Islet precursor cell (in vitro differentiated cells): ENCODE measurements around the gene CLSTN2.

Source experiments
- DNase-seq: peaks from one replicate; pipeline ENCODE4 v3.0.0-alpha.2; 2018

Gene CLSTN2

DNA sequence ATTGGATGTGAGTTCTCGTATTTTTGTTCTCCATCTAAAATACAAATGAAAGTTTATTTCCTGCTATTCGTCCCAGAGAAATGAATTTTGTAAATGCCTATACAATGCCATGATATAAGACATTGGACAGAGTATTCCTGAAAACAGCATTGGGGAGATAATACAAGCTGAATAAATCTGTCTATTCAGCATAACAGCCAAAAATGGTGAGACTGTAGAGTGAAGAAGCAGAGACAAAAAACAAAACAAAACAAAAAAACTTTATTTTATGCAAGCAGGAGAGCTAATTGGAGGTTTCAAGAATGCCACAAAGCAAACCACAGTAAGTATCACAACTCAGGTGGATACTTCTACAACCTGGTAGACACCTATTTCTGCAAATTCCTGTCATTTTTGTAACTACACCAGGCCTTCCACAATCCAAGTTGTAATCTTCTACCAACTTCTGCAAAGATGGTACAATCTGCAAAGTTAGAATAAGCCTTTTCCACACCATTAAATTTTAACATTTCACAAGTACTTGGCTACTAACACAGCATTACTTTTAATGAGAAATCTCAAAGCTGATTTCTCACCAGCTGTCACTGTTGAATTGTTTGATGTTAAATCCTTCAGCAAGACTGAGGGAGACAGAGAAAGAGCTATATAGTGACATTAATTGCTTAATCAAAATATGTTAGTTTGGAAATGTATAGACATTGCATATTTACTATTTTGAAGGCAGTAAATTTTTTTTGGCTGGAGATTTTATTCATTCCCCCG is 163.1 kb downstream of the CLSTN2 start:
- DNase-seq: no peak

DNA sequence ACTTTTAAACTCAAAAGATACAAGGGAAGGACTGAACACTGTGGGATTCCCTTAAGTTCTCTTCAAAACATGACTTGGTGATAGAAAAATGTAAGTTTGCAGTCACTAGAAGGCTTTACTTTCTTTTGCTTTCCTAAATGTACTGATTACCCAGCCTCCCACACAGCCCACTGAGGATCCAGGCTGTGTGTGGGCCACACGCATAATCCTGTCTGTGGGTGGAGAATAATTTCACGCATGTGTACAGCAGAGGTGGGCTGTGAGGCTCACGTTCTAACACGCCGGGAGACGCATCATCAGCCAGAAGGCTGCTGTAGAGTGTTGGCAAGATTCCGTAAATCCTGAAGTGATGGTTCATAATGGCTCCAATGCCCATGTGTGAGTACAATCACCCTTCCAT is 165.5 kb downstream of the CLSTN2 start:
- DNase-seq: no peak

DNA sequence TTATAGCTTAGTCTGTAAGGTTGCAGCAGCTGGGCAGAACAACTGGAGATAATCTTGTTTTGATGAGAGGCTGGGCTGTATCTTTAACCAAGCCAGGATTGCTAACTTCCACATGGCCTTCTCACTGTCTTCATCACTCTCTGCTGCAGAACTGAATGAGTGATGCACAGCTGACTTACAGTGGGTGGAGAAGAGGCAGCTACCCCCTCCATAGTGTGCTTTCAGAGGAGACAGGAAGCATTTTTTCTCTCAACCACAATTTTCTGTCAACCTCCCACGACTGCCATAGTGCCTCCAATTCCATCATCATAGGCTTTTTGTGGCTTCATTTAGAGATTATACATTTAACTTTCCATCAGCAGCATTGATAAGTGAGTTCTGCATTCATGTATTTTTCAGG is 168.2 kb downstream of the CLSTN2 start:
- DNase-seq: no peak

DNA sequence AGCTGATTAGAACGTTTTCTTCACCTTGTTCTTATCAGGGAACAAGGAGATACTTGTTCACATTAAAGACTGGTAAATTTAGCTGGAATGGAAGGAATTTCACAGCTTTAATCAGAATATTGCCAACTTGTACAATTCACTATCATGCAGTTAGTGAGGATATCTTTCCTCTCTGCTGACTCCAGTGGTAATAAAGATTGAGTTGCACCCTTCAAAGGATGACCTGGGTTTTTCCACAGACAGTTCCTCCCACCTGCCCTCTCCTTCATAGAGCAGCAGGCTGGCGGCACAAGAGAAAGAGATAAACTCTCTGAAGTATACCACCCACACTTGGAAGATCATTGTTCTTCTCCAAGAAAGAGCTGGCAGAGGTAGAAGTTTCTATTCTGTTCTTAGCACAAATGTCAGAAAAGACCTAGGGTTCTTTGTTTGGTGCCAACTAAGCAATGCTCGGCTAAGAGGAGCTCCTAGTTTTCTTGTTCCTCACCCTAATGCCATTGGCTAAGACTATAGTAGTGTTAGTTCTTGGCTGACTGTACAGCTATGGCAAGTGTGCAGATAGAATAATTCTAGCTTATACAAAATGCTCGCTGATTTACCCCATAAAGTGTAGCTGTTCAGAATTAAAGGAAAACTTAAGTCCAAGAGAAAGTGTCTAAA is 169.1 kb downstream of the CLSTN2 start:
- DNase-seq: no peak

DNA sequence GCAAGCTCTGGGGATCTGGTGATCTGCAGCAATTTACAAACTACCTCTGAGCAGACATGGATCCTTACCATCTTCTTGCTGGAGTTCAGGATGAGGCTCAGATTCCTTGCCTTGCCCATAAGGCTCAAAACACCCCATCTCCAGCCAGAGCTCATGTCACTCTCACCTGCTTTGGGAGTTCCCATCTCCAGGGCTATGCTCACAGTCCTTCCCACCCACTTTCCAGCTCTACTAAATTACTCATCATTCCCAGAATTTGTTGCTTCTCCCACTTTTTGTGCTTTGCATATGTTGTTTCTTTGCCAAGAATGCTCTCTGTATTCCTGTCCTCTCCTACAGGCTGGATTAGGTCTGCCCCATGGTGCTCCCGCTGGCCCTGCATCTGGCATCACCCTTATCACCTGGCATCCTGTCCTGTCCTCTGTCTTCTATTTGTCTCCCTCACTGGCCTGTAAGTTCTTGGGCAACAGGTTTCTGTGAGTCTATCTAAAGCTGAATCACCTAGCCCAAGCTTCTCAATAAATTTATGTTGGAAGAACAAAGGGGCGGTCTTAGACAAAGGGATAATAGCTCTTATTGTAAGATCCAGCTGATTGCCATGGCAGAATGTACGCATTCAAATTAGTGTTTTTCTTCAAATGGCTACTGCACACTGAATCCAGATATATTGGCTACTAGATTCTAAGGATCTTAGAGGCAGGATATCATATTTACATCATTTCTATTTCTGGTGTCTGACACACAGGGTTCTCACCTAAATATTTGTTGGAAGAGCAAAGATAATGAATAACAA is 179.2 kb downstream of the CLSTN2 start:
- DNase-seq: no peak

DNA sequence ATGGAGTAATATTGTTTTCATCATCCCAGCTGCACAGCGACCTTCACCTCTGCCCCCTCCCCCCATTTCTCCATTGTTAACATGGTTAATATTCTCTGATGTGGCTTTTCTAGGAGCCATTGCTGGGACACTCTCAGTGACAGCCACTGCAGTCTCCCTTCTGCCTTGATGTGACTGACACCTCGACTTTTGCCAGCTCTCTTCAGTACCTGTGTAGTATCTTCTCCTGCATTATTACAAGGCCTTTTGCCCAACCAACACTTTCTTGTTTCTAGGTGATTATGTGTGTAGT is 179.8 kb downstream of the CLSTN2 start:
- DNase-seq: no peak

DNA sequence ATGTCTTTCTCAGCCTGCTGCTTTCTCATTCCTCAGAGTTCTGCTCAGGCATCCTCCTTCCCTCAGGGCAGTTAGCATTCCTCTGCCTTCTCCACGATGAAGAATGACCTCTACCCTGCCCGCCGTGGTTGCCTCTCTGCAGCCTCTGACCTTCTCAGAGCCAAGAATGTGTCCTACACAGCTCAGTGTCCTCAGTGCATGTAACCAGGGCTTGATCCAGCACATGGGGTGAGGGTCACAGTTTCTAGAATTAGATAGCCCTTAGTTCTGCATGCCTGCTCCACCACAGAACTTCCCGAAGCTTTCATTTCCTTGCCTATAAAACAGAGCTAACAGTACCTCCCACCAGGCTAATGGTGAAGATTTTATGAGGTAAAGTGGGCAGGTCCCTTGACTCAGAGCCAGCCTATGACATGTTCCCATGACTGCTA is 182.1 kb downstream of the CLSTN2 start:
- peak; percentile 94 for DNase-seq

DNA sequence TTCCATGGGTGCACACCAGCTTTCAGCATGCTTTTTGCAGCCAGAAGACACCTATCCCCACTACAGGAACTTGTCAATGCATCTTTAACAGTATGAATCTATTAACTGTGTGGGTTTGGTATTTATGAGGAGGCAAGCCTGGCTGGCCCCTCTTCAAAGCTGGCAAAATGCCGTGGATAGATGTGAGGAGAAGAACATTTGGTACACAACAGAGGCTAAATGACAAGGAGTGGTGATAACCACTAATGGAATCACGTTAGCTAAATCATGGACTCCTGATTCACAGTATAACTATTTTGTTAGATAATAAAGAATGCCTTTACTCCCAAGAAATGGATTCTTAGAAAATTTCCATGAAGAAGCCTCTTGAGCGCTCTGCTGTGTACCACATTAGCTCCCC is 187.2 kb downstream of the CLSTN2 start:
- DNase-seq: no peak

DNA sequence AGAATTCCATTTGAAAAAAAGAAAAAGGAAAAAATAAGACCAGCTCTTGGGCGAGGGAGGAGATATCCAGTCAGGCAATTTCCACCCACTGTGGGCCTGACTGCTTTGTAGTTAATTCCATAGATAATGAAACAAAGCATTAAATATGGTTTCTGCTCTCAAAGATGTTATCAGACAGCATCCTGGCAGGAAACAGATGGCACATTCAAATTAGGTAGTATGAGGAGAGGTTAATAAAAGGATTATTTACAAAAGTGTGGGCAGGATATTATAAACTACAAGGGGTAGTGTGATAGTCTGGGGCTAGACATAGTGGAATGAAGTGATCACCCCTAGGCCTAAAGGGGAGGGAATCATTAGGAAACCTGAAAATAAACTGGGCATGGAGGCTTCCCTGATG is 193.2 kb downstream of the CLSTN2 start:
- DNase-seq: no peak

DNA sequence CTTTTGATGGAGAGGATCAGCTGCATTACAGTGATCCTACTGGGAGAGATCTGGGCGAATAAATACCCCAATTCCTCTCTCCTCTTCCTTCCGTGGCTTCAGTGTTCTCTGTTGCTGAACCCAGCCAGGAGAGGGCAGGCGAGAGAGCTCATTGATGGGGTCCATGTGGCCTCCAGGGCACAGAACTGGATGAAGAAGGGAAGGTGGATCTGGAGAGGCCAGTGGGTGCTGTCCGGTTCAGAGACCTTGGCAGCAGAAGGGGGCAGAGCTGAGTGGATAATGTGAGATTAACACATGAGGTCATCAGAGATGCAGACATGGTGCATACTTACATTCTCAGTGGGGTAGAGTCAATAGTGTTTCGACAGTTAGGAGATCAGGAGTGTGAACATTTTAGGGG is 193.6 kb downstream of the CLSTN2 start:
- peak; percentile 75 for DNase-seq

DNA sequence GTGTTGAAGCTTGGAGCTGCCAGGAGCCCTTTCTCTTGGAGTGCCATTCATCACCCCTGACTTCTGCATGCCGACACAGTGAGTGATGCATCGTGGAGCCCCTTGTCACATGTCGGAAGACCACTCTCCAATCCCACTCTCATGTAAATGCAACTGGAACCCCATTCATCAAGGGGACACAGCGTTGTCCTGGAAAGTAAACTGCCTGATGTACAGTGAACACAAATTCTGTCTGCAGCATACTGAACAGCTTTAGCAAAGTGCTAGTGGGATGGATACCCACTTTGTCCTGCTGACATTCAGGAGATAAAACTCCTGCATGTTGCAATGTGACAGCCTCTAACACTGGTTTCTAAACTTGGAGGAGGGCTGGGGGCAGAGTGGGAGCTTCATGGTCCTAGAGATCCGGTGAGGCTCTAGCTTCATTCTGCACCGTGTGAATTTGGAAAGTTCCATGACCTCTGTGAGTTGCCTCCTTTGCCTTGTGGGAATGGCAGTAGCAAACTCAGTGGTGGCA is 194.8 kb downstream of the CLSTN2 start:
- no peak for DNase-seq

DNA sequence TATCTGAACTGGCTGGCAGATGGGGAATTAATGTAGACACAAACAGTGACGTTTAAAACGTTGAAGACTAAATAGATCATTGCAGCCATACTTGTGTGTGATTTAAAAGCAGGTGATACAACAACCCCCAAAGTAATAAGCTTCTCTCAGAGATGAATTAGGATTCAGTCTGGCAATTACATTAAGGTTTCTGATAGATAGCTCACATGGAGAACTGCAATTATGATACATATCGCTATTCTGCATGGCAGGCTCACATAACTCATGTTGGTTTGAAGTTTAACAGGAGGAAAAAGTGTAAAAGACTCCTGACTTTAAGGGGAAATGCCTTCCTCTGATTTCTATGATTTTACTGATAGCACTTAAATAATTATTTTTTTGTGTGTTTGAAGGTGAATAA is 196.9 kb downstream of the CLSTN2 start:
- no peak for DNase-seq

DNA sequence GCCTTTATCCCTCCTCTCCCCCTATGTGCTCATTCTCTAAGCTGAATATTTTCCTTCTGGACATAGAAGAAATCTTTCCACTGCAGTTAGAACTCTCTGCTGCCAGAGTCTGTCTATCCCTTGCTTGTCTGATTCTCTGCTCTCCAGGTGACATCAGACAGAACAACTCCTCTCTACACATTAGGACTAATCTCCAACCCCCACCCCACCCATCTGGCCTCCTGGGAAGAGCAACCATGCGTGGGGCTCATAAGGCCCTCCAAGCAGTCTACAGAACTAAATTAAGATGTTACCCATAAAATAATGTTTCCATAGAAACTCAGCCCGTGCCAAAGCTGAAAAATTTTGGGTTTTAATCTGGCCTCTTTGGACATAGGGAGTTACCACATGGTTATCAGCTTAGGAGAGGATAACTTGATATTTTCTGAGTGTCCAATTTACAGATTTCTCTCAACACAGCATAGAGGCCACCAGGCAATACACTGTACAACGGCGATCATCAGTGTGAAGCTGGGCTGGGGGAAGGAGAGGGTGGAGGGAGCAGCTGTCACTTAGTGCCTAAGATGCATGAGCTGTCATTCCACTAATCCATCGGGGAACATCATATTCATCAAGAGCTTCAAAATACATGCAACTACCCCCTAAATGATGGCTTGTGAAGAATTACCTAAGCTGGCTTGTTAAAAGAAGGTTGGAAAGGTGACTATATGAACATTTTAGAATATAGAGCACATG is 199.4 kb downstream of the CLSTN2 start:
- no peak for DNase-seq

DNA sequence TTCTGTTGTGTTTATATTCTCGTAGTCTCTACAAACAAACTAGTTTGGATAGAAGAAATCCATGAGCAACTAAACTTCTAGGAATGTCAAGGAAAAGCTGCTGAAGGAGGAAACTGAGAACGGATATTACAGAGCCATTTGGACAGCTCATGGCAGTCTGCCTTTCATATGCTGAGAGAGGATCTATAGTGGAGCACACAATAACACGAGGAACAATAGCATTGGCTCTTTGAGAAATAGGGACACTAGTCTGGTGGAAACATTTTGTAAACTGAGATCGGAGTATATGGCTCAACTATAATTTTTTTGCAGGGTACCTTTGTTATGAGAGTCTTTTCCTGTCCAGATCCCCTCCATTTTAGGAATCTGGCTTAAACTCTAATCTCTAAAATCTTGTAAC is 200.5 kb downstream of the CLSTN2 start:
- no peak for DNase-seq

DNA sequence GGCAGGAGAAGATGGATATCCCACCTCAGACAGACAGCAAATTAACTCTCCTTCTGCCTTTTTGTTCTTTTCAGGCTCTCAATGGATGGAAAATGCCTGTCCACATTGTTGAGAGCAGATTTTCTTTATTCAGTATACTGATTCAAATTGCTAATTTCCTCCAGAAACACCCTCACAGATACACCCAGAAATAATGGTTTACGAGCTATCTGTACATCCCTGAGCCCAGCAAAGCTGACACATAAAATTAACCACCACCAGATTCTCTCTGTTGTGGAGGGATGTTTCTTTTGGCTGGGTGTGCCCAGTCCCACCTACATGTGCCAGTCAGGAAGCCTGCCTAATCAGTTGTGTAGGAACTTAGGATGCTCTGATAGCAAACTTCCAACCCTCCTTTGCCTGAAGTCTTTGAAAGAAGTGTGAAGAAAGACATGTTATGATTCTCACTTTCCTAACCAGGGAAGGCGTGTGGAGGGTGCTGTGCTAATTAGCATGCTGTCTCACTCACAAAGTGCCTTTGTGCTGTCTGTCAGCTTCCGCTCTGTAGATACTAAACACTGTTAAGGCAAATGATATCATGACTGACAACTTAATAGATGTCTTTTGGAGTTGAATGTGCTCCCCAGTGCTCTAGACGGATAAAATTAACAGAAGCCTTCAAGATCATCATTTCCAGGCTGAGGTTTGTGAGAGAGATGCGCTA is 208.5 kb downstream of the CLSTN2 start:
- no peak for DNase-seq

DNA sequence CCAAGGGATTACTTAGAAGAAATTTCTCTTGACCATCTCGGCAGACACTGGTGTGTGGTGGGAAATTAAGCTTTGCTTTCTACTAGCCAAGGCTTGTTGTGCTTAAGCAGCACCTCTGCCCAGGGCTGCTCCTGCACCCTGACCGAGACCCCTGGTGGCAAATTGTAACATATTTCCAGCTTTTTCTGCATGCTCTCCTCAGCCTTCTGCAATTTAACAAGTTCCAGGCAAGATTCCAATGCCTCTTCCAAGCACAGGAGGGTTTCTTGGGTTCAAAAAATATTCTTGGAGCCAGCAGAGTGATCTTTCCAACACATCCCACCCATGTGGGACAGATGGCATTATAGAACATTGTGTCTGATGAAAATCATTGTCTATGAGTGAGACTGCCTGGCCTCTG is 210.5 kb downstream of the CLSTN2 start:
- DNase-seq: no peak

DNA sequence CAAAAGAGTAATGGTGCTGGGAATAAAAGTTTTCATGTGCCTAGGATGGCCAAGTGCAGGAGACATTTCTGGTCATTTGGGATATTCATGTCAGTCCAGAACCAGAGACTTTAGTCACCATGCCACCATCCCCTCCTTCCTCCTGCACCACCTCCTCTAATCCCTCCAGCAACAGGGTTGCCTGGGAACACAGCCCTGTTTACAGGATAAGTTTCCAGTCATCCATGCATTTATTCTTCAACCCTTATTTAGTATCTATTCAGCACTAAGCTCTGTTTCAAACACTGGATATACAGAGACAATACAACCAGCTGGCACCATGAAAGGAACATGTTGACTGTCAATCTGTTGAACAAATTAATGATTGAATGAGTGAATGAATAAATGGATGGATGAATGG is 211.7 kb downstream of the CLSTN2 start:
- DNase-seq: no peak

DNA sequence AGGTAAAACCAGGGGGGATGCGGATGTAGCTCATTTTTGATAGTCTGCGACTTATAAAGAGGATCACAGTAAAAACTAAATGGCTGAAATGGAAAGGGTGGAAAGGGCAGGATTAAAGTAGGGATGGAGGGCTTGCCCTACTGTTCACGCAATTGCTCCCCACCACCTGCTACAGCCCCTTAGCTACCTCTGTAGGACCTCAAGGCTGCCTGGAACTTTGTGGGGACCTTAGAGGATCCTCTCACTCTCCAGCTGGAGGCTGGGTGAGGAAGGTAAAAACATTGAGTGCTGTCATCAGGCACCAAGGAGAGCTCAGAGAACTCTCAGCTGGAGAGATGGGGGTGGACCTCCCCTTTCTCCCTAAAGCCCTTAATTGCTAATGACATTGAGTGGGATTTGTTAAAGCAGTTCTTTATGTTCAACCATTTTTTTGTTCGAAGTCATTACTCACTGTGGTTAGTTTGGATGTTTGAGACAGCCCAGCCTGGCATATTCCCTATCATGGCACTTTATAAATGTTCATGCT is 213.0 kb downstream of the CLSTN2 start:
- no peak for DNase-seq

DNA sequence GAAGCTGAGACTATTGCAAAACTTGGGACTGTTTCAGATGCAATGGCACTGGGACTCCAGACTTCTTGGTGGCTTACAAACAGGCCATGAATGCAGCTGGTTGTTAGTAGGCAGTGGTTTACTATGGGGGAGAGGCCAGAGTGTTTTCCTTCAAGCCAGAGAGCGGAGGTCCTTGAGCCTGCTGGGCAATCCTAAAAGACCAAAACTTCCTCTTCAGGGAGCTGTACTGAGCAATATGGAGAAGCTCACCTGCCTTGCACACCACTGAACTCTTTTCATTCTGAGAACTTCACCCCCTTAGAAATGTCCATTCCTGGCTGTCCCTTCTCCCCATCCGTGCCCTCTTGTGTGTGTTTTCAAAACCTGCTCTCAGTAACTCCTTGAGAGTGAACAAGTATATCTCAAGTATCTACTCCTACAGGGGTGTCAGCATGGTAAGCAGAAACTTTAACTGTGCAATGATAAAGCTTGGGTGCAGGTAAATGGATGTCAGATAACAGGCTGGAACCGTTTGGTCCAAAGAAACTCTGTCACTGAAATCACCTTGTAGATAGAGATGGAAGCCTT is 213.9 kb downstream of the CLSTN2 start:
- DNase-seq: no peak

DNA sequence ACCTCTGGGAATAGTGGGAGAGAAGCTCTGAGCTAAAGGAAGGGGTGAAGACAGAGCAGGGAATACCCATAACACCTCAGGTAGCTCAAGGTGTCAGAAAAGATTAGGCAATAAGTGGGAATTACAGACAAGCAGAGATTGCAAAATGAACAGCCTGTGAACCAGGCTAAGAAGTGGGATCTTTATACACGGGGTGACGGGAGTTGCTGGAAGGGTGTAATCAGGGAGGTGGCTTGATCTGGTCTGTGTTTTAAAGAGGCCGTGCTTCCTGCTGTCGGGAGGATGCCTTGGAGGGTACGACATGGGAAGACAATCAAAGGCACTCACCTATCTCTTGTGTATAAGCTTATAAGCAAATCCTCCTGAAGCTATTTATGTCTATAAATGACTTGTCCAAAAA is 216.3 kb downstream of the CLSTN2 start:
- no peak for DNase-seq

DNA sequence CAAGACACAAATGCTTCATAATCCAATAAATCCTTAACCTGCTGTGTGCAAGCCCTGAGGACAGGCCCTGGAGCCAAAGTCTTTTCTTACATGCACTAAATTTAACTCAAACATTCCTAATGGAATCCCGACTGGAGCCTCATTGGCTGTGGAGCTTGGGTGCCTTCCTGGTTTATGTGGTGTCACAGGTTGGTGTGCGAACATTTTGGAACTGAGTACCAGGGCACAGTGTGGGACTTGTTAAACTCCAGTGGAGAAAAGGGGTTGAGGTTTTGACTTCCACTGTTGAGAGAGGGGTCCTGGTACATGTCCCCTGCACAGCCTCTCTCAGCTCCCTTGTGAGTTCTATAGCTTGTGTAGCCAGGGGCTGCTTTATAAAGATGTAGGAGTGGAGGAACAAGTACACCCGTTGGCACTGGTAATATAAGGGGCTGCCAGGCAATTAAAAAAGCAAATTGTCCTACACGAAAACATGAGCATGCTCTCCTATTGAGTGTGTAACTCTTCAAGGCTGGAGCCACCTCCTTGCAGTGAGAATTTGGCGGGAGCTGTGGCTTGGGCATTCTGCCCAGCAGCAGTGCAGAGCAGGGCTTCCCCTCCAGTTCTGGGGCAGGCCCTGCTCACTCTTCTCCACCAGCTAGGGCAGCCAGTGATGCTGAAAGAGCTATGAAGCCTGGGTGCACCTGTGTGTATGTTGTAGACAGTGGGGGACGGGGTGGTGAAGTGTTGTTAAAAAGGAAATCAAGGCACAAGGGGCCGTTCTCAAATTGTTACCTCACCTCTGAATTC is 218.1 kb downstream of the CLSTN2 start:
- DNase-seq: no peak
